Cerebellar nuclear complex (tissue), 1 donor: ENCODE data around the gene AGAP1.
A peak's percentile ranks its signal among the peaks of the same experiment; 100 is the strongest.

ENCODE experiments used
- DNase-seq, 2 experiments: peaks; one replicate each; lab custom pipeline; 2025; lab: John Stamatoyannopoulos, UW

Gene AGAP1

DNA sequence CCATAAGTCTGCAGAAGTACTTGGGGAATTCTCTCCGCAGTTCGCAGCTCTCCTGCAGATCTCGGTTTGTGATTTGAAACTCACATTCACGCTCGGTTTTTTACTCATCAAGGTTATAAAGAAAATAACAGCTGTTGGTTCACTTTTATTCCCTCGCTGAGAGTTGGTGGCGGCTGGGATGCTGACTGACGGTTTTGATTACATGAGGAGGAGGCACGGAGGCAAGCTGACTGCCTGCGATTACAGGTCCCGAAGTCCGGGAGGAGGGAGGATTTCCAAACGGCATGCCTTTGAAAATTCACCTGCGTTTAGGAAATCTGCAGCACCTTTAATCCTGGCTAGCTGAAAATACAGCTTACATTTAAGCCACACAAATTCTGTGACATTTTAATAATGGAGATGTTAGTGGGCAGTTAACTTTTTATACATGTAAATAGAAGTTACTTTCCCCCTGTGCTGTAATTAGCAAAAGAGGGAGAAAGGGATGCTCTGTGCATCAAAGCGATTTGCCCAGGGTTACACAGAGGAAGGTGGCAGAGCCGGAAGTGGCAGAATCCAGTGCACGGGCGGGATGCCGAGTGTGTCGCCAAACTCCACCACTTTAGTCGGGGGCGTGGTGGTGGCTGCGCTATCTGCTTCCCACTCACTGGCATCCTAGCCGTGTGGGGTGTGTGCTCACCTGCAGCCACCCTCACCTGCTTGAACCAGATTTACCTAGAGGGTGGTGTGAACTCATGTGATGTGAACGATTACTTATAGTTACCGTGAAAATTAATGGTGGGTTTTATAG, 14.7 kb downstream of the AGAP1 start:
- DNase-seq: no peak

DNA sequence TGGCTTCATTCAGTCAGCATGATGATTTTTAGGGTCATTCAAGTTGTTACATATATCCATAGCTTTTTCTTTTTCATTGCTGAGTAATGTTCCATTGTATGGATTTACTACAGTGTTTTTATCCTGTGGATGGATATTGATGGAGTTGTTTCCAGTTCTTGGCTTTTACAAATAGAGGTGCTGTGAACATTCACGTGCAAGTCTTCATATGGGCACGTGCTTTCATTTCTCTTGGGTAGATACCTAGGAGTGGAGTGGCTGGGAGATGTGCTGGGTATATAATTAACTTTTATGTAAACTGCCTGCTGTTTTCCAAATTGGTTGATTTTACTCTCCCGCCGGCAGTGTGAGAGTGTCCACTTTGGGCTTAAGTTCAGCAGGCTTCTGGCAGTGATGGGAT, 16.5 kb downstream of the AGAP1 start:
- no peak for DNase-seq

DNA sequence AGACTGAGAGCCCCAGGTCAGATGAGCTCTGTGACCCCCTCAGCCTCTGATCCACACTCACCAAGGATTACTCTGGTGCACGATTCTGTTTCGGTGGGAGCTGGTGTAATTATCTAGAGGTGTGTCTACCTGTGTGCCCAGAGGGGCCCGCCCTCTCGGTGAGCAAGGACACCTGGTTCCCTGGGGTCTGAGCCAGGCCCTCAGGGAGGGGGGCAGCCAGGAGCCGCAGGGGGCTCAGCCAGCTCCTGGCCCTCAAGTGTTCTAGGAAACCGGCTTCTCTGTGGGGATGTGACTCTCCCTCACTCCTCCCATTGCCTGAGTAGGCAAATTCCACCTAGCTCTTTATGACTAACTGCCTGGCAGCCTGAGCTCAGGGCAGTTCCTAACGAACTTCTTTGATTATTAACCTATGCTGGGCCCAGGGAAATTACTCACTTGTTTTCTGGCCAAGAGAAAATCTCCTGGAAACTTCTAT, 17.4 kb downstream of the AGAP1 start:
- DNase-seq: no peak

DNA sequence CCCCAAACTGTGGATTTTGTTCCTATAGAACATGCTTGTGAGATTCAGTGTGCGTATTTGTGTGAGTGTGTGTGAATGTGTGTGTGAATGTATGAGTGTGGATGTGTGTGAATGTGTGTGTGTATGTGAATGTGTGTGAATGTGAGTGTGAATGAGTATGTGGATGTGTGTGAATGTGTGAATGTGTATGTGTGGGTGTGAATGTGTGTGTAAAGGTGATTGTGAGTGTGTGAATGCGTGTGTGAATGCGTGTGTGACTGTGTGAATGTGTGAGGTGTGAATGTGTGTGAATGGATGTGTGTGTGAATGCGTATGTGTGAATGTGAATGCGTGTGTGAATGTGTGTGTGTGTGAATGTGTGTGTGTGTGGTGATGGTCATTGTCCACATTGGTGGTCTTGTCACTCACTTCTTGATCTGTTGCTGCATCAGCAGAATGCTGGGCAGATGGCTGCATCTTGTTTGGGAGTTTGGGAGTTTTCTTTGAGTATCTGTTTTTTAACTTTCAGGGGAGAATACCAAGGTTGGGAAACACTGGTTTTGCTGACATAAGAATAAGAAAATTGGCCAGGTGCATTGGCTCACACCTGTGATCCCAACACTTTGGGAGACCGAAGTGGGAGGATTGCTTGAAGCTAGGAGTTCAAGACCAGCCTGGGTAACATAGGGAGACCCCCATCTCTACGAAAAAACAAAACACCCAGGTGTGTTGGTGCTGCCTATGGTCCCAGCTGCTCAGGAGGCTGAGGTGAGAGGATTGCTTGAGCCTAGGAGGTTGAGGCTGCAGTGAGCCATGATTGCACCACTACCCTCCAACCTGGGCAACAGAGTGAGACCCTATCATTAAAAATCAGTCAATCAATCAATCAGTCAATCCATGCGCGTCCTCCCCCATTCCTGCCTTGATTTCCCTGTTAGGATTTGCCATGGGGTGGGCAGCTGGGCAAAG, 18.2 kb downstream of the AGAP1 start:
- no peak for DNase-seq

DNA sequence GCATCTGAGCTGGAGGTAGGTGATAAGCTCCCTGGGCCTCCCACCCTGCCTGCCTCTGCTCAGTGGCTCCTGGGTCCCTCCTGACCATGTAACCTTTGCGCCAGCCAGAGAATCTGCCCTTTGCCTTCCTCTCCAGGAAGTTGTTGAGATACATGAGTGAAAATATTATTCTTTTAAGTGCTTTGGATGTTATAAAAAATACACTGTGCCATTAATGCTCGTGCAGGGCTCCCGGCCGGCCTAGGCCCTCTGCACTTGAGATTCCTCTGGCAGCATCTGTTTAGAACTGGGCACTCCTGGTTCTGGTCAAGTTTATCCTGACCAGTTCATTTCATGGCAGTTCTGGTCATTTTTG, 18.8 kb downstream of the AGAP1 start:
- no peak for DNase-seq

DNA sequence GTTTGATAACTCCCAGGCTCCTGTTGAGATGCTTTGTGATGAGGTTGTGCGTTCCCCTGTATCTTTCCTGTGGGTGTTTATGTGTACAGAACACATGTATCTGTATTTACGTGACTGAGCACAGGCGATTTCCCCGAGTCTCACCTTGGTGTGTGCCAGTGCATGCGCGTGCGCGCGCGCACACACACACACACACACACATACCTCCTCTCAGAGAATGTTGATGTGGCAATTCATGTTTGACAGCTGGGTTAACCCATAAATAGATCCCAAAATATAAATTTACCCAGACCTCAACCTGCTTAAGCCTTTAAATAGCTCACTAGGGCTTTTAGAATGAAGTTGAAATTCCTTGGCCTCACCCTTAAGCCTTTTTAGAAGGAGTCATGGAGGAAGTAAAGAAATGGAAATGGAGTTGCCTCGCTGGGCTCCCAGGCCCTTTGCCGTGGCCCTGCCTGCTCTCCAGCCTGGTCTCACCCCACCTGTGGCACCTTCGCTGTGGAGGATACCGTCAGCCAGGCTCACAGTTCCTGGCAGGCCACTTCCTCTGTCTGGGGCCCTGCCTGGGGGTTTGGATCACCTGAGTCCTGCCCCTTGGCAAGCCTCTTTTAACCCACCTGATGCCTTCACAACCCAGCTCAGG, 20.3 kb downstream of the AGAP1 start:
- DNase-seq: no peak

DNA sequence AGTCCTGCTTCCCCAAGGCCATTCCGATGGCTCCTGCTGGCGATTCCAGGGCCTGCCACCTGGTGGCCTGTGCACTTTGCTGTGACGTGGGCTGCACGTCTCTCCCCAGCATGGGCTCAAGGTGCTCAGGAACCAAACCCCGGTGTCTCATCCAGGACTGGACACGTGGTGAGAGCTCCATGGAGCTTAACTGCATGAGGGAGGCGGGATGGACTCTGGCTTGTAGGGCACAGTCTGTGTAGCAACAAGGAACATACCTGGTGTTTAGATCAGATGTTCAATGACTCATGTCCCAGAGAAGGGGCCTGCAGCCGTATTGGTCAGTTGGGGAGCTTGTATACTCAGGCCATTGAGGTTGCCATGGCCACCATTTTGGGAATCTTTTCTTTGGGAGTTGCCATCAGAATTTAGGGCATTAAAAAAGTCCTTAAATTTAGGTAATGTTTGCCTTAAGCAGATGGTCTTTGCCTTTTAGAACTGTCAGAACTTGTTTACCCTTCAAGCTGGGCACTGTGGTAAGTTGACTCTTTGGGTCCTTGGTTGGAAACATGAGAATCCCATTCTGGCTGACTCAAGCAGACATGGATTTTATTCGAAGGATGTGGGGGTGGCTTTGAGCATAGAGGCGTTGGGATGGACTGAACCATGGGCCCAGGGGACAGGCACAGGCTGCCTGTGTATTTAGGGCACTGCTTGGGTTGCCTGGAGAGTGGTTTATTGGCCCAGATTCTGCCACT, 21.0 kb downstream of the AGAP1 start:
- no peak for DNase-seq

DNA sequence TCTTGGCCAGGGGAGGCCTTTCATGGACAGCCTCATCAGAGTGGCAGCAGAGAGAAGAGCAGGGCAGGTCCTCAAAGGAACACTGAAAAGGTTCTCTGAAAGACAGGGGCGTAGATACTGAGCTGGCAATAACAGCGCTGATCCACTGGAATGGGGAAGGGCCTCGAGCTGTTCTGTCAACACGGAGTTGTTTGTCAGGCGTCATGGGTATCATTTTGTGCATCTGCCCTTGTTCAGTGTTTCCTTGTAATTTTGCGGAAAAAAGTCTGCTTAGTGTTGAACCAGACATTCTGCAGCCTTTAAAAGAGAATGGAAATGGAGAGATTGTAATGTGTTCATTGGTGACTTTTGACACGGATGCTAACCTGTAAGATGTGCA, 21.5 kb downstream of the AGAP1 start:
- DNase-seq: no peak

DNA sequence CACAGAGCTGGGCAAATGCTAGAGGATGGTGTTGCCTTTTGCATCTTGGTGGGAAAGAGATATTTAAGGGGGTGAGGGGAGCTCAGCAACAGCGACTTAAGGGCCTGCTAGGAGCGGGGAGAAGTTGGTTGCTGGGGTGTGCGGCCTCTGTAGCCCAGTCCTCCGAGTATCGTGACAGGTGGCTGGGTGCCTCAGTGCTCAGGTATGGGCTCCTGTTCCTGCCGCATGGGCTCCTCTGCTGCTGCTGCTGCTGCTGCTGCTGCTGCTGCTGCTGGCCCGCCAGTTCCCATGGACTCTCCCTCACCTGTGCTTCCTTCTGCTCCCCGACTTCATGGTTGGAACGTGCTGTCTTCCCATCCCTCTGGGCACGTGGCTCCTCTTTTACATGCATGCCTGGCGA, 22.0 kb downstream of the AGAP1 start:
- no peak for DNase-seq

DNA sequence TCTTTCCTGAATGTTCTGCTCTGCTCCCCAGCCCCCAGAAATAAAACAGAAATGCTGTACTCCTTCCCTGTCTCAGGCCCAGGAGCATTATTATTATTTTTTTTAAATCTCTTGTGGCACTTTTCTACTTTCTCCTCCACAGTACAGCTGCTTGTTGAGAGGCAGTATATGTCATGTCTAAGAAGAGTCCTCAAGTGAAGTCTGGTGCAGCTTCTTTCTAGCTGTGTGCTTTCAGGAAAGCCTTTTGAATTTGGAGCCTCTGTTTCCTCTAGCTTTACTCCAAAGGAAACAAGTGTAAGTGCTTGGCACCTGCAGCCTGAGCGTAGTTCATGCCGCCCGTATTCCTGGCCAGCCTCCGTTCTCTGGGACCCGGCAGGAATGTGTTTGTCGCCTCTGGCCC, 22.4 kb downstream of the AGAP1 start:
- DNase-seq: no peak

DNA sequence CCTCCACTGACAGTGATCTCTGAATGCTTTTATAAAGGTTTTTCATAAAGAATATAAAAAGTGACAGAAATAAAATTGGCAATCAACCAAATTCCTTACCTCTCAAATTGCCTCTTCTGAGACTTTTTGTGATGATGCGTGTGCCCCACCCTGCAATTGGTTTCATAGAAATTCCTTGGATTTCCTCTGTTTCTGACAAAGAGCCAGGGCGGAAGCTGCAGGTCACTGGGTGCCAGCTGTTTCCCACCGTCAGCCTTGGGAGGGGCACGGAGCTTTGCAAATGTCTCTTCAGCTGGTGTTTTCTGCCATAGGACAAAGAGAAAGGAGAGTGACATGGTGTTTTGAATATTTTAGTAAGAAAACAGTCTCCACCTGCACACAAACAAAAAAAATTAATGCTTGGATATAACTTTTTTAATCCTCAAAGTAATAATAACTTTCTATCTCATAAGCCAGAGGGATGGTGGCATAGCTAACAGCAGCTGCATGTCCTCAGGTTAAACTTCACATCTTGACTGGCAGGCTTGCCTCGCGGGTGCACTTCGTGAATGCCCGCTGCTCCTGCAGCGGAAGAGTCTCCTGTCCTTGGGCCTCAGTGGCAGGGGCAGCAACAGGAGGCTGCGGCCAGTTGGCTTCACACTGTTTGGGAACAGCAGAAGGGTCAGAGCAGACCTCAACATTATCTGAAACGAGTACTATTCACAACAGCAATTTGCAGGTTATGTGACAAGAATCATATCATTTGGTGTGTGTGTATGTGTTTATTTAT, 24.7 kb downstream of the AGAP1 start:
- DNase-seq: no peak

DNA sequence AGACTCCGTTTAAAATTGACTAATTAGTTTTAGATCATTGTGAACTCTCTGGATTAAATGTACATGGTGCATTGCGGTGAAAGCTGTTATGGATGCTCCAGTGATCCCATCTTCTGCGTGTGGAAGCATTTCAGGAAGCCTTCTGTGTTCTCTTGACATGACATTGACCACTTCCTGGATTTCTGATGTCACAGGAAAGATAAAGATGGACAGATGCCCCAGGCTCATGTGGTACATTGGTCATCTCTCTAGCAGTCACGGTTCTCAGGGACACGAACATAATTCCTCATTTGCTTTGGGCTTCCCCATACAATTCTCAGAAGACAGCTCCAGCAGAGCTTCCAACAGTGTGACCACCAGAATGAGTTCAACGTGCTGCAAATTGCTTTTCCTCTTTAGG, 26.9 kb downstream of the AGAP1 start:
- DNase-seq: no peak

DNA sequence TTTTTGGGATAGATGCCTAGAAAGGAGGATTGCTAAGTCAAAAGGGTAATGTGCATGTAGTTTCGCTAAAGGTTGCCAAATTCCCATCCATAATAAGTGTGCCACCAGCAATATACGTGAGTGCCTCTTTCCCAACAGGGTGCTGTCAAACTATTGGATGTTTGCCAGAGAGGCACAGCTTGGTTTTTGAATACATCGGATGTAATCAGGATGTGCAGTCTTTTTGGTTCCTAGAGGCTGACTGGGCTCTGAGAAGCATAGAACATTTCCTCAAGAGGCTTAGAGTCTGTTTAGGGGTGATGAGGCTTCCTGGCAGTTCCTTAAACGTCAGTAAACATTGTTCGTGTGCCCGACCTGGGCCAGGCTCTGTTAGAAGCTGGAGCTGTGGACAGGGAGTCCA, 28.0 kb downstream of the AGAP1 start:
- peak in 1 of 2 experiments; percentile 11 for DNase-seq

DNA sequence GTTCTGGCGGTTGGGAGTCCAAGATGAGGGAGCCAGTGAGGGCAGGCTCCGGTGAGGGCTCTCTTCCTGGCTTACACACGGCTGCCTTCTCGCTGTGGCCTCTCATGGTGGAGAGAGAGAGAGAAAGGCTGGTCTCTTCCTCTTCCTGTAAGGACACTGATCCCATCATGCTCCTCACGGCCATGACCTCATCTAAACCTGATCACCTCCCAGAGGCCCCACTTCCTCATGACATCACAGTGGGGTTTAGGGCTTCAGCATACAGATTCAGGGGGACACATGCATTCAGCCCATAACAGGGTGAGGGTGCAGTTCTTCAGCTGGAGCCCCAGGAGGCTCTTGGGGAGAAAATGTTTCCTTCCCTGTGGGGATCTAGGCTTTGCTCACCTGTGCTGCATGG, 29.2 kb downstream of the AGAP1 start:
- DNase-seq: no peak

DNA sequence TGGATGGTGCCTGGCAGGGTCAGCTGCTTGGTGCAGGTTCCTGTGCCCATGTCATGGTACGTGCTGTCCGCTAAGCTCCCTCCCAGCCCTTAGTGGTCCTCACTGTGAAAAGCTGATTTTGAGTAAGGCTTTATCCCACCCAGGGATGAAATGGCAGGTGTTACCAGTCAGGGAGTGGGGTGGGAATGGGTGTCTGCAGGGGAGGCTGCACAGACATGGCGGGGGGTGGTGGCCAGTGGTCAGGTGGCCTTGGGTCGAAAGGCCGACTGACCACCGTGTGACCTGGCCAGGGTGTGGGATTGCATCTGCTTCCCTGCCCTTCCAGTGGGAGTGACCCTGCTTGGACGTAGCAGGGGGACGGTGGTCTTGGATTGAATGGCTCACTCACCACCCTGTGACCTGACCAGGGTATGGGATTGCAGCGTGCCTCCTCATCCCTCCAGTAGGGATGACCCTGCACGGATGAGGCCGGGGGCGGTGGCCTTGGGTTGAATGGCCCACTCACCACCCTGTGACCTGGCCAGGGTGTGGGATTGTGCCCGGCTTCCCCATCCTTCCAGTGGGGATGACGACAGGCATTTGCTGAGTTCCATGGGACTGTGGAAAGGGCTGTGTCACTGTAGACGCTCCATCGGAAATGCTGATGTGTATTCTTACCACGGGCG, 29.8 kb downstream of the AGAP1 start:
- no peak for DNase-seq

DNA sequence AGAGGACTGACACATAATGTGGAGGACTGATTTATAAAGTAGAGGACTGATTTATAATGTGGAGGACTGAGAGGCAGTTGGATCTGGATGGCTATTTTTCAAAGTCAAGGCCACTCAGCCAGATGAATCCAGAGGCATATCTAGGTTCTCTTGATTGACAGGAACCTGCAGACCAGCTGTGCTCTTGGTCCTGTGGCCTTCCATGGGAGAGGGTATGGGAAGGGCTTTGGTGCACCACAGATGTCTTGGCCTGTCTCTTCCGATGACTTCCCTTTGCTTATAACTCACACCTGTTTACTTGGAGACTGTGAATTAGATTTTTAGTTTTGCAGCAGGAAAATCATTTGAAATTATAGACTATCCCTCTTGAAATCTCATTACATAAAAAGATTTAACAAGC, 32.3 kb downstream of the AGAP1 start:
- DNase-seq: no peak

DNA sequence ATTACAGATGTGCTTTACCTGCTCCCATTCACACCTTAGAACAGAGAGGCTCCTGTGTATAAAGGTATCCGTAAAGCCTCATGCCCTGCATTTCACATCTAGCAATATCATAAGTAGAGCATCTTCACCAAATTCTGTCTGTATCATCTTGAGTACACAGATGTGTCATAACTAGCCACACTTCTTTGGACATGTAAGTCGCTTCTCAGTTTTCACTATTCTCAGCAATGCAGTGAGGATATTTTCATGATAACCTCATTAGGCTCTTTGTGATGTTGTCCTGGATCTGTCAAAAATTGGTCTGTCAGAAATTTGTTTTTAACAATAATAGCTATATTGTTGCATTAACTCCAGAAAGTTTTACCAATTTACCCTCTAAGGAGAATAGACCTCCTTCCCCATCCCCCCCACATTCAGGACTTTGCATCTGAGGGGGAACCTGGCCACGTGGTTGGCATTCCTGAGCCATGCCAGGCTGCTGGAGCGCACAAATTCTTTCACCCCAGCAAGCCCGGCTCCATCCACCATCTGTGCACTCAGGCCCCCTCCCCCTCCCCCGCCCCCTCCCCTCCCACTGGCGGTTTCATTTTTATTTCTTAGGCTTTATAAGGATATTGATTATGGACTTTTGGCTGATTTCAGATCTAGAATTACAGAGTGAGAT, 34.1 kb downstream of the AGAP1 start:
- no peak for DNase-seq

DNA sequence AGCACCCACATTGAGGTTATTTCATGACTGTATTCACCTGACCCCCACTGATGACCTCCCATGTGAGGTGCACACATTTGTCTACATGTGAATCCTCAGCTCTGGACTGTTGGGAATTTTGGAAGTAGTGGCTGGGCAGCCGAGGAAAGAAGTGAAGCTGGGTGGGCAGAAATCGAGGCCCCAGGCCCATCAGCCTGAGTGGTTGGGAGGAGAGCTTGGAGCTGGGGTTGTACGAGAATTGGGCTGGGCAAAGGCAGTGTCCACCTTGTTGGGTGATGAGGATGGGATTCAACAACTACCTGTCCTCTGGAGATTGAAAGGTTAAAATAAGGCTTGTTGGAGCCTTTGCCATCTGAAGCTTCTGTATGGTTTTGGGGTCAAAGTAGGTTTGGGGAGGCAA, 35.8 kb downstream of the AGAP1 start:
- DNase-seq: no peak

DNA sequence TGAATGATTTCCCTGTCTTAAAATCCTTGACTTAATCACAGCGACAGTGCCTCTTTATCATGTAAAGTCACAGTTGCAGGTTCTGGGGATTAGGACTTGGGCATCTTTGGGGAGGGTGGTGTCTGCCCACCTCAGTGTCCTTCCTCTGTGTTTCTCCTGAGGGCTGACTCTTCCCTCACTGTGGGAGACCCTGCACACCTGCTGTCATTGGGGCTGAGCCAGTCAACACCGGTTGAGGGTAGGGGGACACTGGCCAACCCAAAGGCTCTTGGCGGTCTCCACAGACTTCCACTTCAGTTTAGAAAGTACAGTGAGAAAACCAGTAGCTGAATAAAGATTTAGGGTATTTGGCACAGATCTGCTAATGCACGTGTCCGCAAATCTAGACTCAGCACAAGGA, 36.9 kb downstream of the AGAP1 start:
- no peak for DNase-seq

DNA sequence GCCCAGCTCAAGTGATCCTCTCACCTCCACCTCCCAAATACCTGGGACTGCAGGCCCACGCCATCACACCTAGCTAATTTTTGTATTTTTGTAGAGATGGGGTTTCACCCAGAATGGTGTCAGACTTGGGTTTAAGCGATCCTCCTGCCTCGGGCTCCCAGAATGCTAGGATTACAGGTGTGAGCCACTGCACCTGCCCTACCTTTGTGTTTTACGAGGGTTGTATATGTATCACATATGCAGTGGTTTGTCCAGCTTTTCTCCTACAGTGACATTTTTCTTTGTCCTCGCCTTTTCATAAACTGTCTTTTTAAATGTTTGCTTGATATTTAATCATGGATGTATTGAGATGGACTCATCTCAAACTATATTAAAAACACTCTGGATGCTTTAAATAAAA, 38.5 kb downstream of the AGAP1 start:
- no peak for DNase-seq
